HG03432 (cell line): Measurements from ENCODE around the gene COPZ2.
"Not testable (repeated sequence)": the region's sequence is repeated elsewhere in the genome, so short reads cannot be mapped to it uniquely, and the experiment has no call there.

Experiments
- ATAC-seq: cut with Tn5 transposase; IDR thresholded peaks from one replicate; pipeline ENCODE4 v1.9.1; 2021; ENCODE audit warnings: mild to moderate bottlenecking, moderate library complexity; ENCODE audit not compliant: unreplicated experiment

The COPZ2 gene

GRCh38 chr17:48037036-48037837, at the start of gene COPZ2:
Gene COPZ2, minus strand, starts transcription at chr17:48037797. Its CDS starts 20 bp downstream, at chr17:48037777.
- peak; percentile 58 for ATAC-seq

GRCh38 chr17:48084932-48085331, 47.3 kb upstream of the COPZ2 start:
- no peak for ATAC-seq

- ATAC-seq, result no peak
Observed at GRCh38 chr17:48081858-48082257, 44.3 kb upstream of the COPZ2 start.

GRCh38 chr17:48077152-48077551, 39.6 kb upstream of the COPZ2 start:
- ATAC-seq, result not testable (repeated sequence)

GRCh38 chr17:48074322-48075081, 36.9 kb upstream of the COPZ2 start:
- ATAC-seq, result no peak

GRCh38 chr17:48073566-48074094, 36.0 kb upstream of the COPZ2 start:
- ATAC-seq, result not testable (repeated sequence)

- ATAC-seq, result not testable (repeated sequence)
Observed at GRCh38 chr17:48072811-48073210, 35.2 kb upstream of the COPZ2 start.

- ATAC-seq, result no peak
Observed at GRCh38 chr17:48071654-48072053, 34.1 kb upstream of the COPZ2 start.

- ATAC-seq, result no peak
Observed at GRCh38 chr17:48070195-48070594, 32.6 kb upstream of the COPZ2 start.

- ATAC-seq, result no peak
Observed at GRCh38 chr17:48068491-48068961, 30.9 kb upstream of the COPZ2 start.

GRCh38 chr17:48067808-48068207, 30.2 kb upstream of the COPZ2 start:
- not testable (repeated sequence) for ATAC-seq

GRCh38 chr17:48067245-48067644, 29.6 kb upstream of the COPZ2 start:
- ATAC-seq, result no peak

GRCh38 chr17:48066656-48067055, 29.1 kb upstream of the COPZ2 start:
- ATAC-seq, result no peak

GRCh38 chr17:48066192-48066591, 28.6 kb upstream of the COPZ2 start:
- no peak for ATAC-seq

GRCh38 chr17:48064638-48065037, 27.0 kb upstream of the COPZ2 start:
- ATAC-seq, result no peak

GRCh38 chr17:48062273-48062672, 24.7 kb upstream of the COPZ2 start:
- ATAC-seq, result no peak

GRCh38 chr17:48060249-48060648, 22.7 kb upstream of the COPZ2 start:
- ATAC-seq, result no peak

GRCh38 chr17:48059125-48059668, 21.6 kb upstream of the COPZ2 start:
- ATAC-seq, result no peak

- no peak for ATAC-seq
Observed at GRCh38 chr17:48058393-48059124, 21.0 kb upstream of the COPZ2 start.

- ATAC-seq, result no peak
Observed at GRCh38 chr17:48057626-48058025, 20.0 kb upstream of the COPZ2 start.

- ATAC-seq, result no peak
Observed at GRCh38 chr17:48056879-48057278, 19.3 kb upstream of the COPZ2 start.
